Breast epithelium (tissue), 4 donors: ENCODE results near the gene CFAP157. TPM values are rescaled to one million over a fixed set of nuclear protein-coding genes. Genes with fewer than 3 reads are reported as not detected.

Experiments
- DNase-seq, 2 donors: peaks; one replicate each; pipeline ENCODE4 v3.0.0-alpha.2; 2019; ENCODE audit warnings: low spot score in 2 of 2
- H3K27ac ChIP-seq, 2 donors: fragments of 200-600 bp; sonication (generic) in 1 of 2; one replicate each; pipeline ENCODE4 v1.5.1; 2016 to 2019; ENCODE audit warnings: mild to moderate bottlenecking in 1 of 2
- H3K27me3 ChIP-seq, 2 donors: fragments of 200-600 bp; sonication (generic) in 1 of 2; one replicate each; pipeline versions ENCODE4 v1.5.1 to v1.6.0; 2017 to 2019; ENCODE audit warnings: control low read depth in 1 of 2, mild to moderate bottlenecking in 1 of 2
- H3K36me3 ChIP-seq: fragments of 200-600 bp; one replicate; pipeline ENCODE4 v1.5.1; 2019
- H3K4me1 ChIP-seq, 2 donors: fragments of 200-600 bp; sonication (generic); one replicate each; pipeline ENCODE4 v1.5.1; 2016 to 2019; ENCODE audit warnings: control low read depth in 1 of 2
- H3K4me3 ChIP-seq, 3 donors: fragments of 200-600 bp; sonication (generic); 1 replicate in 2 of 3; 2 replicates in 1 of 3; pipeline ENCODE4 v1.5.1; 2016 to 2019; ENCODE audit warnings: mild to moderate bottlenecking in 3 of 3, moderate library complexity in 2 of 3
- H3K9me3 ChIP-seq, 2 donors: fragments of 200-600 bp; sonication (generic) in 1 of 2; one replicate each; pipeline ENCODE4 v1.5.1; 2016 to 2019; ENCODE audit warnings: control low read depth in 1 of 2
- CTCF ChIP-seq, 3 donors: fragments of 450-650 bp; IDR thresholded peaks; one replicate each; pipeline ENCODE4 v1.5.1; 2016 to 2017; ENCODE audit warnings: antibody characterized with exemption in 3 of 3, mild to moderate bottlenecking in 3 of 3, moderate library complexity in 3 of 3
- POLR2A ChIP-seq: fragments of 450-650 bp; IDR thresholded peaks from one replicate; pipeline ENCODE4 v1.6.1; 2016; ENCODE audit warnings: antibody characterized with exemption, mild to moderate bottlenecking, moderate library complexity
- POLR2AphosphoS5 ChIP-seq, 3 donors: sonication (generic); formaldehyde crosslinking; IDR thresholded peaks; one replicate each; pipeline ENCODE4 v1.6.1; 2017; ENCODE audit warnings: antibody characterized with exemption in 3 of 3
- intact Hi-C: fragments of 100-400 bp; cut with DNase I; formaldehyde crosslinking; loops from one replicate; pipeline ENCODE4 v1.15.1; 2023; ENCODE audit warnings: low total_unique reads
- total RNA-seq, 3 donors: library from RNA; depleted of rRNA; stranded (reverse); fragments of >200 nt; gene quantifications; one replicate each; pipeline ENCODE4 v1.1.0, GENCODE V29; 2016

CFAP157 gene
- total RNA-seq, 3 donors from 2014 or later = 2.0 TPM; not detected in 1

GRCh38 chr9:127735530-127736185 lies 28.9 kb downstream of the CFAP157 start:
- Histone ChIP-seq H3K4me3 (peak overlapping the region in 1 of 3 donors; percentile 82), H3K27ac (peak overlapping the region; percentile 60 to 92), H3K36me3 (no peaks in the 10 kb centered on the region), H3K27me3 (no peaks in the 10 kb centered on the region), H3K9me3 (no peaks in the 10 kb centered on the region), H3K4me1 (peaks cover 0 to 11% of the 10 kb centered on the region in 2 donors)
- intact Hi-C loops = loop anchor here (1.0 to 10.0 kb wide), 3 partner anchors 49 to 131 kb away; partner anchors contain the start of gene CDK9
- TF ChIP-seq CTCF (IDR thresholded peaks at IDR 0.05) (peak in 1 of 3 donors; percentile 5), POLR2A (no peak), POLR2AphosphoS5 (IDR thresholded peaks at IDR 0.05) (no peak)
- DNase-seq = no peak

GRCh38 chr9:127738666-127739065 lies 31.9 kb downstream of the CFAP157 start:
- Histone ChIP-seq H3K4me3 (no peak overlapping the region), H3K9me3 (no peaks in the 10 kb centered on the region), H3K36me3 (no peaks in the 10 kb centered on the region), H3K27ac (no peak overlapping the region), H3K4me1 (peaks cover 0 to 11% of the 10 kb centered on the region in 2 donors), H3K27me3 (no peaks in the 10 kb centered on the region)
- DNase-seq = no peak
- no peak for TF ChIP-seq POLR2A
- TF ChIP-seq CTCF (IDR thresholded peaks at IDR 0.05) = no peak
- no peak for TF ChIP-seq POLR2AphosphoS5 (IDR thresholded peaks at IDR 0.05)
- intact Hi-C loops = loop anchor here (1.0 to 10.0 kb wide), 2 partner anchors 46 to 135 kb away; partner anchors contain the start of gene CDK9

GRCh38 chr9:127739614-127740330 lies 33.0 kb downstream of the CFAP157 start:
- no peak for DNase-seq
- intact Hi-C loops = loop anchor here (10.0 kb wide), 1 partner anchor 45 kb away; the partner anchor contains the start of gene CDK9
- Histone ChIP-seq H3K4me3 (no peak overlapping the region), H3K27me3 (no peaks in the 10 kb centered on the region), H3K4me1 (peaks cover 0 to 6% of the 10 kb centered on the region in 2 donors), H3K27ac (peak overlapping the region; percentile 65 to 91), H3K36me3 (no peaks in the 10 kb centered on the region), H3K9me3 (no peaks in the 10 kb centered on the region)
- TF ChIP-seq POLR2AphosphoS5 (IDR thresholded peaks at IDR 0.05) = no peak

GRCh38 chr9:127741831-127742434 lies 35.1 kb downstream of the CFAP157 start:
- Histone ChIP-seq H3K27ac (peak overlapping the region; percentile 13 to 91), H3K9me3 (no peaks in the 10 kb centered on the region), H3K27me3 (no peaks in the 10 kb centered on the region), H3K4me3 (peak overlapping the region in 1 of 3 donors; percentile 21), H3K36me3 (no peaks in the 10 kb centered on the region), H3K4me1 (peaks cover 0 to 6% of the 10 kb centered on the region in 2 donors)
- TF ChIP-seq POLR2A (no peak), CTCF (IDR thresholded peaks at IDR 0.05) (no peak), POLR2AphosphoS5 (IDR thresholded peaks at IDR 0.05) (no peak)
- DNase-seq = no peak
- intact Hi-C loops = no loop called here

GRCh38 chr9:127742435-127743088 lies 35.8 kb downstream of the CFAP157 start:
- H3K36me3 ChIP-seq = no peaks in the 10 kb centered on the region
- DNase-seq = no peak
- H3K27ac ChIP-seq = peak overlapping the region in 1 of 2 donors; percentile 91
- intact Hi-C loops = no loop called here
- peak overlapping the region in 1 of 3 donors; percentile 21 for H3K4me3 ChIP-seq
- H3K9me3 ChIP-seq = no peaks in the 10 kb centered on the region
- H3K4me1 ChIP-seq = peaks cover 0 to 6% of the 10 kb centered on the region in 2 donors
- no peaks in the 10 kb centered on the region for H3K27me3 ChIP-seq
- no peak for TF ChIP-seq POLR2AphosphoS5 (IDR thresholded peaks at IDR 0.05)
- no peak for TF ChIP-seq POLR2A
- TF ChIP-seq CTCF (IDR thresholded peaks at IDR 0.05) = no peak
